Activated T-cell treated with anti-CD3 and anti-CD28 coated beads, Interleukin-2, amount 50 U/mL, for 72 hours (primary cell): Measurements from ENCODE around the gene PDE6H. TPM values are rescaled to one million over a fixed set of nuclear protein-coding genes. Genes with fewer than 3 reads are reported as not detected.

Experiments
- ATAC-seq, 2 donors: fragments of 150-1000 bp; cut with Tn5 transposase; replicated peaks in 1 of 2; 2 replicates each; pipeline ENCODE4 v1.10.0; 2021; ENCODE audit warnings: moderate library complexity in 2 of 2, mild to moderate bottlenecking in 1 of 2
- DNase-seq, 2 donors: peaks; one replicate each; pipeline ENCODE4 v3.0.0; 2021 to 2022; ENCODE audit warnings: mixed read lengths in 1 of 2
- H3K27ac Mint-ChIP-seq: one replicate; pipeline ENCODE4 v1.8.0; 2022; ENCODE audit warnings: mild to moderate bottlenecking, moderate library complexity, mixed read lengths
- H3K27me3 Mint-ChIP-seq: one replicate; pipeline ENCODE4 v1.8.0; 2022; ENCODE audit warnings: low read depth, mixed read lengths
- H3K36me3 Mint-ChIP-seq, 2 donors: one replicate each; pipeline ENCODE4 v1.8.0; 2022; ENCODE audit warnings: mixed read lengths in 2 of 2, mild to moderate bottlenecking in 1 of 2; ENCODE audit not compliant: insufficient read depth in 2 of 2
- H3K4me1 Mint-ChIP-seq: one replicate; pipeline ENCODE4 v1.8.0; 2022; ENCODE audit warnings: low read depth, mixed read lengths
- H3K4me3 Mint-ChIP-seq, 2 donors: one replicate each; pipeline ENCODE4 v1.8.0; 2022; ENCODE audit warnings: mild to moderate bottlenecking in 2 of 2, mixed read lengths in 2 of 2, moderate library complexity in 2 of 2
- H3K9me3 Mint-ChIP-seq, 2 donors: one replicate each; pipeline ENCODE4 v1.8.0; 2022; ENCODE audit warnings: mixed read lengths in 2 of 2
- total RNA-seq, 2 donors: library from RNA; stranded (reverse); gene quantifications; one replicate each; pipeline ENCODE4 v1.2.3, GENCODE V29; 2022

The PDE6H gene
- total RNA-seq, 2 donors from 2014 or later = not detected

GRCh38 chr12:14954269-14954668 is 18.6 kb upstream of the PDE6H start:
- Mint-ChIP-seq H3K27ac (peak overlapping the region; percentile 96), H3K27me3 (no peaks in the 10 kb centered on the region), H3K9me3 (no peaks in the 10 kb centered on the region), H3K4me1 (peaks cover 91% of the 10 kb centered on the region), H3K36me3 (peaks cover 10 to 20% of the 10 kb centered on the region in 2 donors), H3K4me3 (peak overlapping the region; percentile 84 to 90)
- no peak for DNase-seq
- ATAC-seq = no peak

GRCh38 chr12:14956024-14956891 is 16.6 kb upstream of the PDE6H start:
- ATAC-seq = no peak
- Mint-ChIP-seq H3K4me3 (peak overlapping the region; percentile 99 to 100), H3K27ac (peak overlapping the region; percentile 96), H3K36me3 (peaks cover 8 to 15% of the 10 kb centered on the region in 2 donors), H3K27me3 (no peaks in the 10 kb centered on the region), H3K9me3 (no peaks in the 10 kb centered on the region), H3K4me1 (peaks cover 79% of the 10 kb centered on the region)
- DNase-seq = peak in 1 of 2 donors; percentile 28

GRCh38 chr12:14956905-14957304 is 15.9 kb upstream of the PDE6H start:
- H3K4me1 Mint-ChIP-seq = peaks cover 73% of the 10 kb centered on the region

GRCh38 chr12:14957551-14958168 is 15.2 kb upstream of the PDE6H start:
- no peak for DNase-seq
- H3K4me1 Mint-ChIP-seq = peaks cover 69% of the 10 kb centered on the region
- H3K9me3 Mint-ChIP-seq = no peaks in the 10 kb centered on the region
- ATAC-seq = no peak
- H3K36me3 Mint-ChIP-seq = peaks cover 7 to 12% of the 10 kb centered on the region in 2 donors
- H3K27me3 Mint-ChIP-seq = no peaks in the 10 kb centered on the region
- H3K27ac Mint-ChIP-seq = peak overlapping the region; percentile 96
- H3K4me3 Mint-ChIP-seq = peak overlapping the region; percentile 99 to 100

More at GRCh38 chr12:14956905-14957304, 15.9 kb upstream of the PDE6H start:
- ATAC-seq = no peak
- Mint-ChIP-seq H3K27me3 (no peaks in the 10 kb centered on the region), H3K27ac (peak overlapping the region; percentile 96), H3K4me3 (peak overlapping the region; percentile 99 to 100), H3K36me3 (peaks cover 8 to 12% of the 10 kb centered on the region in 2 donors), H3K9me3 (no peaks in the 10 kb centered on the region)
- DNase-seq = no peak

GRCh38 chr12:14958361-14959125 is 14.3 kb upstream of the PDE6H start:
- Mint-ChIP-seq H3K9me3 (no peaks in the 10 kb centered on the region), H3K4me1 (peaks cover 69% of the 10 kb centered on the region), H3K27ac (peak overlapping the region; percentile 96), H3K27me3 (no peaks in the 10 kb centered on the region), H3K4me3 (peak overlapping the region; percentile 99 to 100), H3K36me3 (peaks cover 7 to 12% of the 10 kb centered on the region in 2 donors)
- ATAC-seq = peak; percentile 27 to 29
- DNase-seq = no peak

GRCh38 chr12:14959126-14959440 is 13.8 kb upstream of the PDE6H start:
- Mint-ChIP-seq H3K4me1 (peaks cover 69% of the 10 kb centered on the region), H3K9me3 (peaks cover 0 to 1% of the 10 kb centered on the region in 2 donors), H3K27me3 (no peaks in the 10 kb centered on the region), H3K27ac (peak overlapping the region; percentile 96), H3K4me3 (peak overlapping the region; percentile 99 to 100), H3K36me3 (peaks cover 7 to 12% of the 10 kb centered on the region in 2 donors)
- DNase-seq (peak in 1 of 2 donors; percentile 28), ATAC-seq (peak in 1 of 2 donors; percentile 1)

GRCh38 chr12:14959463-14959862 is 13.4 kb upstream of the PDE6H start:
- Mint-ChIP-seq H3K27me3 (no peaks in the 10 kb centered on the region), H3K27ac (peak overlapping the region; percentile 96), H3K36me3 (peaks cover 7 to 12% of the 10 kb centered on the region in 2 donors), H3K4me1 (peaks cover 69% of the 10 kb centered on the region), H3K4me3 (peak overlapping the region; percentile 99 to 100), H3K9me3 (peaks cover 0 to 1% of the 10 kb centered on the region in 2 donors)
- no peak for ATAC-seq
- no peak for DNase-seq

- Mint-ChIP-seq H3K4me3 (peak overlapping the region; percentile 99 to 100), H3K27me3 (no peaks in the 10 kb centered on the region), H3K9me3 (peaks cover 0 to 1% of the 10 kb centered on the region in 2 donors), H3K36me3 (peaks cover 7 to 12% of the 10 kb centered on the region in 2 donors), H3K4me1 (peaks cover 70% of the 10 kb centered on the region), H3K27ac (peak overlapping the region; percentile 96)
- DNase-seq (no peak), ATAC-seq (no peak)
Measured at GRCh38 chr12:14959916-14960496, 12.8 kb upstream of the PDE6H start.

- no peaks in the 10 kb centered on the region for H3K27me3 Mint-ChIP-seq
- ATAC-seq = peak; percentile 65 to 67
- H3K4me3 Mint-ChIP-seq = peak overlapping the region; percentile 99 to 100
- H3K9me3 Mint-ChIP-seq = peaks cover 0 to 1% of the 10 kb centered on the region in 2 donors
- peak overlapping the region; percentile 96 for H3K27ac Mint-ChIP-seq
- peaks cover 78% of the 10 kb centered on the region for H3K4me1 Mint-ChIP-seq
- no peak for DNase-seq
- peaks cover 7 to 12% of the 10 kb centered on the region in 2 donors for H3K36me3 Mint-ChIP-seq
Measured at GRCh38 chr12:14960548-14961465, 12.0 kb upstream of the PDE6H start.

- Mint-ChIP-seq H3K27me3 (no peaks in the 10 kb centered on the region), H3K4me3 (peak within 1 kb of the TSS; percentile 99 to 100), H3K9me3 (peaks cover 0 to 1% of the 10 kb centered on the region in 2 donors), H3K36me3 (peaks cover 7 to 12% of the 10 kb centered on the region in 2 donors), H3K4me1 (peaks cover 70% of the 10 kb centered on the region), H3K27ac (peak within 1 kb of the TSS; percentile 96)
- DNase-seq (peak; percentile 69 to 70), ATAC-seq (peak; percentile 79 to 81)
Measured at GRCh38 chr12:14961466-14962152, 11.2 kb upstream of the PDE6H start, which contains the start of gene ARHGDIB. TSS of gene ARHGDIB (minus strand) at chr12:14961601. CDS start at chr12:14950712, 10,889 bp downstream.

- Mint-ChIP-seq H3K9me3 (peaks cover 0 to 1% of the 10 kb centered on the region in 2 donors), H3K27ac (peak overlapping the region; percentile 96), H3K36me3 (peaks cover 7 to 12% of the 10 kb centered on the region in 2 donors), H3K27me3 (no peaks in the 10 kb centered on the region), H3K4me3 (peak overlapping the region; percentile 99 to 100), H3K4me1 (peaks cover 66% of the 10 kb centered on the region)
- DNase-seq = no peak
- no peak for ATAC-seq
Measured at GRCh38 chr12:14962153-14962539, 10.7 kb upstream of the PDE6H start.
